K562 (cell line): ENCODE data around the gene RIPOR1. TPM values are rescaled to one million over a fixed set of nuclear protein-coding genes. Genes with fewer than 3 reads are reported as not detected.

Experiments
- ARID1B ChIP-seq: fragments of 450-650 bp; IDR thresholded peaks from 2 replicates; pipeline ENCODE4 v1.6.1; 2016; ENCODE audit warnings: antibody characterized with exemption, mild to moderate bottlenecking, inconsistent platforms
- ATF2 ChIP-seq: sonication (generic); formaldehyde crosslinking; IDR thresholded peaks from 2 replicates; pipeline ENCODE4 v1.8.1; 2022; ENCODE audit warnings: missing genetic modification reagents
- BCL6 ChIP-seq: fragments of 250-450 bp; sonication (Bioruptor Pico); IDR thresholded peaks from 2 replicates; pipeline ENCODE4 v1.4.0; 2020
- C11orf30 ChIP-seq: fragments of 450-650 bp; IDR thresholded peaks from 2 replicates; pipeline ENCODE4 v1.6.1; 2016; ENCODE audit warnings: low read depth, mild to moderate bottlenecking
- CREB1 ChIP-seq, 2 experiments: sonication (generic) in 1 of 2; formaldehyde crosslinking in 1 of 2; IDR thresholded peaks; 2 replicates each; pipeline versions ENCODE4 v1.6.1 to v1.8.0; 2012 to 2022; ENCODE audit warnings: inconsistent platforms in 1 of 2, mild to moderate bottlenecking in 1 of 2, missing genetic modification reagents in 1 of 2, moderate library complexity in 1 of 2
- E2F1 ChIP-seq: sonication (generic); formaldehyde crosslinking; IDR thresholded peaks from 2 replicates; pipeline ENCODE4 v1.8.1; 2023; ENCODE audit warnings: mild to moderate bottlenecking, missing genetic modification reagents, moderate library complexity
- E2F6 ChIP-seq, 2 experiments: IDR thresholded peaks; 2 replicates each; pipeline ENCODE4 v1.6.1; 2011; ENCODE audit warnings: borderline replicate concordance in 1 of 2, control low read depth in 1 of 2, low read depth in 1 of 2, low read length in 1 of 2, mild to moderate bottlenecking in 1 of 2, mixed read lengths in 1 of 2, moderate library complexity in 1 of 2; ENCODE audit not compliant: insufficient read depth in 1 of 2, insufficient read length in 1 of 2, poor library complexity in 1 of 2, severe bottlenecking in 1 of 2; ENCODE audit errors: extremely low read depth in 1 of 2
- GATAD2A ChIP-seq: fragments of 450-650 bp; IDR thresholded peaks from 2 replicates; pipeline ENCODE4 v1.6.1; 2017
- GTF2A2 ChIP-seq: IDR thresholded peaks from 2 replicates; pipeline ENCODE4 v1.6.1; 2016; ENCODE audit warnings: mild to moderate bottlenecking, missing genetic modification characterization, missing compliant biosample characterization
- HINFP ChIP-seq: fragments of 450-650 bp; conservative IDR thresholded peaks from 2 replicates; pipeline ENCODE4 v1.6.1; 2016; ENCODE audit warnings: missing genetic modification characterization, low read depth, mild to moderate bottlenecking, control low read depth, missing compliant biosample characterization
- HMG20B ChIP-seq: fragments of 250-450 bp; sonication (Bioruptor Pico); IDR thresholded peaks from 2 replicates; pipeline ENCODE4 v1.5.0; 2021; ENCODE audit warnings: mild to moderate bottlenecking
- PHTF2 ChIP-seq: fragments of 250-450 bp; sonication (Bioruptor Pico); IDR thresholded peaks from 2 replicates; pipeline ENCODE4 v1.5.0; 2021; ENCODE audit warnings: mild to moderate bottlenecking
- POLR2H ChIP-seq: IDR thresholded peaks from 2 replicates; pipeline ENCODE4 v1.6.1; 2016; ENCODE audit warnings: missing genetic modification characterization, low read depth, mild to moderate bottlenecking, control low read depth, missing compliant biosample characterization, moderate library complexity
- PYGO2 ChIP-seq: fragments of 450-650 bp; IDR thresholded peaks from 2 replicates; pipeline ENCODE4 v1.6.1; 2016; ENCODE audit warnings: mild to moderate bottlenecking, missing genetic modification characterization, moderate library complexity, missing compliant biosample characterization
- SAP30 ChIP-seq: fragments of 200-600 bp; sonication (generic); IDR thresholded peaks from 2 replicates; pipeline ENCODE4 v1.6.1; 2012; ENCODE audit warnings: borderline replicate concordance, low read depth, mild to moderate bottlenecking, moderate library complexity, low read length, control low read depth, inconsistent platforms; ENCODE audit not compliant: insufficient read depth, poor library complexity, severe bottlenecking
- TFAM ChIP-seq: fragments of 250-450 bp; sonication (Bioruptor Pico); conservative IDR thresholded peaks from 2 replicates; pipeline ENCODE4 v1.5.0; 2021; ENCODE audit warnings: mild to moderate bottlenecking, moderate library complexity
- ZFP30 ChIP-seq: fragments of 250-450 bp; sonication (Bioruptor Pico); IDR thresholded peaks from 2 replicates; pipeline ENCODE4 v1.8.0; 2022; ENCODE audit warnings: moderate library complexity, mild to moderate bottlenecking, inconsistent platforms, borderline replicate concordance
- ZFP91 ChIP-seq: sonication (generic); formaldehyde crosslinking; IDR thresholded peaks from 2 replicates; pipeline ENCODE4 v1.8.0; 2022; ENCODE audit warnings: mild to moderate bottlenecking, missing genetic modification reagents
- ZNF165 ChIP-seq: fragments of 250-450 bp; sonication (Bioruptor Pico); IDR thresholded peaks from 2 replicates; pipeline ENCODE4 v1.4.0; 2020; ENCODE audit warnings: borderline replicate concordance
- ZNF41 ChIP-seq: fragments of 250-450 bp; sonication (Bioruptor Pico); conservative IDR thresholded peaks from 2 replicates; pipeline ENCODE4 v1.4.0; 2020; ENCODE audit warnings: mild to moderate bottlenecking
- polyA plus RNA-seq, 8 experiments: library from polyadenylated mRNA; depleted of rRNA in 4 of 8; stranded (reverse) in 5 of 8; unstranded in 3 of 8; fragments of >200 nt; fragmentation: Nextera tagmentation in 2 of 8; fragmentation: Illumina TruSeq in 1 of 8; extraction: Ambion mirVana in 2 of 8; extraction: Trizol in 1 of 8; gene quantifications; 2 replicates each; pipeline versions ENCODE4 v1.2.1 to v1.2.3, GENCODE V29; 2011 to 2014; ENCODE audit warnings: inconsistent platforms in 1 of 8, missing spikeins in 1 of 8
- total RNA-seq, 7 experiments: library from RNA; depleted of rRNA in 6 of 7; stranded (reverse); fragments of >200 nt in 6 of 7; fragmentation: Illumina TruSeq in 2 of 7; extraction: Trizol in 2 of 7; gene quantifications; 2 replicates each; pipeline versions ENCODE4 v1.2.1 to v1.2.3, GENCODE V29; 2011 to 2021; ENCODE audit warnings: low replicate concordance in 1 of 7

The RIPOR1 gene
- total and polyA plus RNA-seq, 9 of the 15 experiments (the other 6 are each of a cell fraction or from before 2014, with no cell fraction given) = 0.36 to 31.1 (median 3.0) TPM

GRCh38 chr16:67480833-67481560 lies 47.6 kb upstream of the RIPOR1 start, which contains the start of gene ATP6V0D1 (continued):
- TF ChIP-seq E2F1 (CRISPR knock-in tag) = peak; percentile 74
- TF ChIP-seq HMG20B = no peak
- TF ChIP-seq PYGO2 = no peak
- no peak for TF ChIP-seq ZFP30 (CRISPR knock-in tag)
- TF ChIP-seq ZFP91 = 0 out of 2 replicates have a peak, but pooled peaks have one; percentile 66
- no peak for TF ChIP-seq ATF2 (CRISPR knock-in tag)
- TF ChIP-seq C11orf30 = peak; percentile 99
- peak; percentile 99 for TF ChIP-seq SAP30
- TF ChIP-seq GATAD2A = no peak
- no peak for TF ChIP-seq GTF2A2 (tag)
- TF ChIP-seq ARID1B = no peak
- peak in 1 of 2 experiments; percentile 60 for TF ChIP-seq E2F6 (IDR thresholded peaks at IDR 0.05; ENCODE audit: borderline replicate concordance in 1 of 2, extremely low read depth in 1 of 2, insufficient read depth in 1 of 2, insufficient read length in 1 of 2, low read depth in 1 of 2, low read length in 1 of 2, poor library complexity in 1 of 2, severe bottlenecking in 1 of 2)
- no peak for TF ChIP-seq HINFP (tag)
- TF ChIP-seq POLR2H = peak; percentile 63
- no peak for TF ChIP-seq TFAM (CRISPR knock-in tag)
- TF ChIP-seq ZNF41 (CRISPR knock-in tag) = 0 out of 2 replicates have a peak, but pooled peaks have one; percentile 50
- TF ChIP-seq BCL6 = no peak
- TF ChIP-seq CREB1 (IDR thresholded peaks at IDR 0.05) = peak; percentile 80
- TF ChIP-seq CREB1 (CRISPR knock-in tag; IDR thresholded peaks at IDR 0.05) = peak; percentile 86
- TF ChIP-seq PHTF2 (CRISPR knock-in tag) = no peak
- no peak for TF ChIP-seq ZNF165 (CRISPR knock-in tag)
